HCT116 (cell line): ENCODE measurements around the gene SERAC1. TPM values are rescaled to one million over a fixed set of nuclear protein-coding genes. Genes with fewer than 3 reads are reported as not detected.

Experiments used
- ATAC-seq: fragments of 200-7000 bp; cut with Tn5 transposase; 2 replicates; pipeline ENCODE4 v1.9.1; 2020; ENCODE audit warnings: mild to moderate bottlenecking, moderate library complexity
- BruUV-seq: library from RNA; stranded (reverse); fragments of 400-500 nt; replicated peaks from 2 replicates; lab custom pipeline; 2021; lab: Mats Ljungman, UMichigan
- CTCF ChIA-PET: fragments of 300-600 bp; sonication (Branson Sonifier 250); formaldehyde crosslinking; loops from one replicate; lab custom pipeline; 2021; ENCODE audit warnings: antibody characterized with exemption; lab: Charles Lee
- POLR2A ChIA-PET: fragments of 300-600, 350-600 bp; sonication (Branson Sonifier 250); formaldehyde crosslinking; loops from one replicate; lab custom pipeline; 2021; ENCODE audit warnings: antibody characterized with exemption; lab: Charles Lee
- RAD21 ChIA-PET, 2 experiments: fragments of 300-600 bp; sonication (Branson Sonifier 250); formaldehyde crosslinking; loops; one replicate each; lab custom pipeline; 2023; ENCODE audit warnings: low total read pairs in 2 of 2; ENCODE audit not compliant: uncharacterized antibody in 2 of 2, unreplicated experiment in 2 of 2, low non-redundant PET in 1 of 2; lab: Charles Lee
- DNase-seq: peaks from one replicate; pipeline ENCODE4 v3.0.0-alpha.2; 2010; ENCODE audit warnings: low read depth, low spot score
- H2AFZ ChIP-seq: fragments of 200-600 bp; shearing (Covaris generic), sonication (generic); 2 replicates; pipeline ENCODE4 v1.6.1; 2017; ENCODE audit warnings: low read depth, mixed run types, mixed read lengths, antibody characterized with exemption, low read length; ENCODE audit not compliant: poor library complexity, severe bottlenecking
- H3K27ac ChIP-seq: 2 replicates; pipeline ENCODE4 v1.5.1; 2012; ENCODE audit warnings: low read depth, low read length
- H3K27me3 ChIP-seq: fragments of 200-600 bp; sonication (generic); 2 replicates; pipeline ENCODE4 v1.6.1; 2016; ENCODE audit warnings: mixed run types, low read length, mixed read lengths; ENCODE audit not compliant: insufficient read depth
- H3K36me3 ChIP-seq, 2 experiments: fragments of 200-500 bp in 1 of 2; fragments of 200-600 bp in 1 of 2; sonication (Bioruptor generic) in 1 of 2; sonication (generic) in 1 of 2; 2 replicates each; pipeline versions ENCODE4 v1.5.1 to v1.6.1; 2014 to 2016; ENCODE audit warnings: low read length in 2 of 2, inconsistent platforms in 1 of 2, mixed read lengths in 1 of 2, mixed run types in 1 of 2; ENCODE audit not compliant: insufficient read depth in 2 of 2, control insufficient read depth in 1 of 2
- H3K4me1 ChIP-seq, 2 experiments: fragments of 200-600 bp in 1 of 2; sonication (generic) in 1 of 2; 2 replicates each; pipeline versions ENCODE4 v1.5.1 to v1.6.1; 2012 to 2017; ENCODE audit warnings: low read length in 2 of 2, inconsistent platforms in 1 of 2, mild to moderate bottlenecking in 1 of 2, mixed read lengths in 1 of 2, mixed run types in 1 of 2, moderate library complexity in 1 of 2; ENCODE audit not compliant: insufficient read depth in 2 of 2, control insufficient read depth in 1 of 2
- H3K4me2 ChIP-seq: fragments of 200-600 bp; sonication (generic); 2 replicates; pipeline ENCODE4 v1.6.1; 2017; ENCODE audit warnings: mixed run types, low read length, mixed read lengths
- H3K4me3 ChIP-seq, 2 experiments: fragments of 200-600 bp in 1 of 2; sonication (generic) in 1 of 2; replicated peaks in 1 of 2; 2 replicates each; pipeline ENCODE4 v1.5.1; 2011 to 2016; ENCODE audit warnings: low read length in 2 of 2, control low read depth in 1 of 2, low read depth in 1 of 2, mild to moderate bottlenecking in 1 of 2, mixed read lengths in 1 of 2, mixed run types in 1 of 2
- H3K79me2 ChIP-seq: fragments of 200-600 bp; sonication (generic); 2 replicates; pipeline ENCODE4 v1.6.1; 2017; ENCODE audit warnings: mild to moderate bottlenecking, mixed run types, low read length, moderate library complexity, mixed read lengths; ENCODE audit not compliant: insufficient read depth
- H3K9ac ChIP-seq: fragments of 200-600 bp; sonication (generic); 2 replicates; pipeline ENCODE4 v1.6.1; 2016; ENCODE audit warnings: low read length, mixed read lengths
- H3K9me2 ChIP-seq: fragments of 200-600 bp; sonication (generic), shearing (Covaris generic); 2 replicates; pipeline ENCODE4 v1.6.1; 2017; ENCODE audit warnings: mixed run types, mild to moderate bottlenecking, moderate library complexity; ENCODE audit not compliant: insufficient read depth
- H3K9me3 ChIP-seq, 2 experiments: fragments of 200-500 bp in 1 of 2; fragments of 200-600 bp in 1 of 2; sonication (Bioruptor generic) in 1 of 2; sonication (generic) in 1 of 2; 2 replicates each; pipeline ENCODE4 v1.6.1; 2014 to 2017; ENCODE audit warnings: low read length in 2 of 2, mixed read lengths in 2 of 2, inconsistent platforms in 1 of 2, low read depth in 1 of 2, mild to moderate bottlenecking in 1 of 2, mixed run types in 1 of 2, moderate library complexity in 1 of 2; ENCODE audit not compliant: control insufficient read depth in 1 of 2, insufficient read depth in 1 of 2
- H4K20me1 ChIP-seq: fragments of 200-600 bp; sonication (generic), shearing (Covaris generic); 2 replicates; pipeline ENCODE4 v1.6.1; 2017; ENCODE audit warnings: mixed run types, mild to moderate bottlenecking, moderate library complexity; ENCODE audit not compliant: insufficient read depth
- ELF1 ChIP-seq: IDR thresholded peaks from 2 replicates; pipeline ENCODE4 v1.6.1; 2012; ENCODE audit warnings: low read depth, borderline replicate concordance
- POLR2AphosphoS5 ChIP-seq: IDR thresholded peaks from 2 replicates; pipeline ENCODE4 v1.6.1; 2011; ENCODE audit warnings: mild to moderate bottlenecking, low read depth, low read length, moderate library complexity
- SRF ChIP-seq: IDR thresholded peaks from 2 replicates; pipeline ENCODE4 v1.6.1; 2012; ENCODE audit warnings: low read depth
- intact Hi-C: fragments of 100-400 bp; cut with micrococcal nuclease; formaldehyde crosslinking; loops from 2 replicates; pipeline ENCODE4 v1.10.0; 2022
- total RNA-seq: library from RNA; stranded (reverse); gene quantifications from one replicate; pipeline ENCODE4 v1.2.1, GENCODE V29; 2021; ENCODE audit not compliant: unreplicated experiment
- TF ChIP-seq, protein P1 (sequence below): IDR thresholded peaks from 2 replicates; pipeline ENCODE4 v1.6.1; 2011; ENCODE audit warnings: mild to moderate bottlenecking, low read length, moderate library complexity; ENCODE audit not compliant: insufficient replicate concordance; ENCODE audit errors: extremely low read depth
- TF ChIP-seq, protein P2 (sequence below): IDR thresholded peaks from 2 replicates; pipeline ENCODE4 v1.6.1; 2012

Gene SERAC1
- total RNA-seq, 1 experiment from 2014 or later = 7.6 TPM

DNA sequence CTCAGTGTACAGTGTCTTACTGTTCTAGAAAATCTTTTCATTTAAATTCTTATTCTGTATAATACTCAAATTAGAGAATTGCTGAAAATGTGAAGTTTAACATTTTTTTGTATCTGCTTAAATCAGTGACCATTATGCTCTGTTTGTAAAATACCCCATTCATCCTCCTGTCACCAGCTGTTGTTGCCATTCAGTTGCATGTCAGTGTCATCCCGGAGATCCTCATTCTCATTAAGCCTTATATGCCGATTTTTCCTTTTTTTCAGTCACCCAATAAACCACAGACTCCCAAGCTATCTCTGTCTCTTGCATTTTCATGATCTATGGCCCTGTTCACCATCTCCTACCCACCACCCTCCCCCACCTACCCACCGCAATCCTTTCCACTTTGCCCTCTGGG, 20.5 kb upstream of the SERAC1 start:
- Histone ChIP-seq H3K36me3 (peaks cover 0 to 4% of the 10 kb centered on the region in 2 experiments; a peak in 1 of 4 replicates), H3K4me1 (no peaks in the 10 kb centered on the region; a peak in 1 of 4 replicates)
- no peak for ATAC-seq

DNA sequence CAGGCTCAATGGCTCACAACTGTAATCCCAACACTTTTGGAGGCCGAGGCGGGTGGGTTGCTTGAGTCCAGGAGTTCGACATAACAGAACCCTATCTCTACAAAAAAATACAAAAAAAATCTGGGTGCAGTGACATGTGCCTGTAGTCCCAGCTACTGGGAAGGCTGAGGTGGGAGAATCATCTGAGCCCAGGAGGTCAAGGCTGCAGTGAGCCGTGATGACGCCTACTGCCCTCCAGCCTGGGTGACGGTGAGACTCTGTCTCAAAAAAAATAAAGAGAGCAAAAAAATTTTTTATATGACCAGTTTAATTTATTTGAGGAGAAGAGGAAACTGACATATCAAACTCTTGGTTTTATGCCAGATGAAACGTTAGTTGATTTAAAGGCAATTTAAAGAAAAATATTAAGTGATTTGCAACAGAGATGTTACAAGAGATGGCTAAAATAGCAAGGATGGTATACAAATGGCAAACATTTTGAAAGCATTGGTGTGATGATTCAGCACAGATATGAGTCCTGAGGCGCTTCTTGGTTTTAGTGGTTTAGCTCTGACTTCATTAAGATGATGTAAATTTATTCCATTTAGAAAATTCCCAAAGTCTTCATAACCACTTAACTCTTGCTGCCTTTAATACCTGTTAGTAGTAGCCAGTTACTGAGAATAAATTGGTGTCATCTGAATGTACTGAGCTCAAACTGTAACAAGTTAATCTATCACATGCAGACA, 17.8 kb upstream of the SERAC1 start:
- no peaks in the 10 kb centered on the region for H3K9me2 ChIP-seq
- no TSS peak for BruUV-seq
- no peak overlapping the region for H3K4me3 ChIP-seq
- H4K20me1 ChIP-seq = no peaks in the 10 kb centered on the region
- ChIA-PET RAD21 (no interaction called here), CTCF (no interaction called here), POLR2A (no interaction called here)
- H2AFZ ChIP-seq = no peak overlapping the region
- 0 out of 2 replicates have a peak, but pooled peaks cover 3% of the 10 kb centered on the region for H3K79me2 ChIP-seq
- intact Hi-C loops = no loop called here
- H3K4me1 ChIP-seq = peaks cover 0 to 4% of the 10 kb centered on the region in 2 experiments; a peak in 1 of 4 replicates
- no peak for ATAC-seq
- no peak overlapping the region for H3K27ac ChIP-seq
- no peak for DNase-seq
- no peaks in the 10 kb centered on the region for H3K36me3 ChIP-seq
- H3K9me3 ChIP-seq = no peaks in the 10 kb centered on the region
- H3K9ac ChIP-seq = no peak overlapping the region
- no peak overlapping the region for H3K4me2 ChIP-seq
- H3K27me3 ChIP-seq = no peaks in the 10 kb centered on the region
- TF ChIP-seq ELF1 = no peak

More for the DNA sequence above, 20.5 kb upstream of the SERAC1 start:
- H3K4me2 ChIP-seq = no peak overlapping the region
- CTCF ChIA-PET = no interaction called here
- H3K4me3 ChIP-seq = no peak overlapping the region
- RAD21 ChIA-PET = no interaction called here
- no peak for TF ChIP-seq SRF
- no peak for TF ChIP-seq POLR2AphosphoS5
- TF ChIP-seq, protein P1, sequence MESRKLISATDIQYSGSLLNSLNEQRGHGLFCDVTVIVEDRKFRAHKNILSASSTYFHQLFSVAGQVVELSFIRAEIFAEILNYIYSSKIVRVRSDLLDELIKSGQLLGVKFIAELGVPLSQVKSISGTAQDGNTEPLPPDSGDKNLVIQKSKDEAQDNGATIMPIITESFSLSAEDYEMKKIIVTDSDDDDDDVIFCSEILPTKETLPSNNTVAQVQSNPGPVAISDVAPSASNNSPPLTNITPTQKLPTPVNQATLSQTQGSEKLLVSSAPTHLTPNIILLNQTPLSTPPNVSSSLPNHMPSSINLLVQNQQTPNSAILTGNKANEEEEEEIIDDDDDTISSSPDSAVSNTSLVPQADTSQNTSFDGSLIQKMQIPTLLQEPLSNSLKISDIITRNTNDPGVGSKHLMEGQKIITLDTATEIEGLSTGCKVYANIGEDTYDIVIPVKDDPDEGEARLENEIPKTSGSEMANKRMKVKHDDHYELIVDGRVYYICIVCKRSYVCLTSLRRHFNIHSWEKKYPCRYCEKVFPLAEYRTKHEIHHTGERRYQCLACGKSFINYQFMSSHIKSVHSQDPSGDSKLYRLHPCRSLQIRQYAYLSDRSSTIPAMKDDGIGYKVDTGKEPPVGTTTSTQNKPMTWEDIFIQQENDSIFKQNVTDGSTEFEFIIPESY = no peak
- TF ChIP-seq, protein P2, sequence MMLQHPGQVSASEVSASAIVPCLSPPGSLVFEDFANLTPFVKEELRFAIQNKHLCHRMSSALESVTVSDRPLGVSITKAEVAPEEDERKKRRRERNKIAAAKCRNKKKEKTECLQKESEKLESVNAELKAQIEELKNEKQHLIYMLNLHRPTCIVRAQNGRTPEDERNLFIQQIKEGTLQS = no peak
- H2AFZ ChIP-seq = no peak overlapping the region
- POLR2A ChIA-PET = no interaction called here
- intact Hi-C loops = no loop called here
- H3K9me2 ChIP-seq = no peaks in the 10 kb centered on the region
- H3K27ac ChIP-seq = no peak overlapping the region
- no peak for DNase-seq
- no TSS peak for BruUV-seq
- no peaks in the 10 kb centered on the region for H3K9me3 ChIP-seq
- H3K27me3 ChIP-seq = no peaks in the 10 kb centered on the region
- H3K79me2 ChIP-seq = 0 out of 2 replicates have a peak, but pooled peaks cover 3% of the 10 kb centered on the region
- no peak overlapping the region for H3K9ac ChIP-seq
- no peaks in the 10 kb centered on the region for H4K20me1 ChIP-seq
